HG03280 (cell line): ENCODE data around the gene GRK5.
"Not testable (repeated sequence)": the region's sequence is repeated elsewhere in the genome, so short reads cannot be mapped to it uniquely, and the experiment has no call there.

Source experiments
- ATAC-seq: cut with Tn5 transposase; IDR thresholded peaks from one replicate; pipeline ENCODE4 v1.9.1; 2021; ENCODE audit warnings: mild to moderate bottlenecking, moderate library complexity; ENCODE audit not compliant: unreplicated experiment

The GRK5 gene

DNA sequence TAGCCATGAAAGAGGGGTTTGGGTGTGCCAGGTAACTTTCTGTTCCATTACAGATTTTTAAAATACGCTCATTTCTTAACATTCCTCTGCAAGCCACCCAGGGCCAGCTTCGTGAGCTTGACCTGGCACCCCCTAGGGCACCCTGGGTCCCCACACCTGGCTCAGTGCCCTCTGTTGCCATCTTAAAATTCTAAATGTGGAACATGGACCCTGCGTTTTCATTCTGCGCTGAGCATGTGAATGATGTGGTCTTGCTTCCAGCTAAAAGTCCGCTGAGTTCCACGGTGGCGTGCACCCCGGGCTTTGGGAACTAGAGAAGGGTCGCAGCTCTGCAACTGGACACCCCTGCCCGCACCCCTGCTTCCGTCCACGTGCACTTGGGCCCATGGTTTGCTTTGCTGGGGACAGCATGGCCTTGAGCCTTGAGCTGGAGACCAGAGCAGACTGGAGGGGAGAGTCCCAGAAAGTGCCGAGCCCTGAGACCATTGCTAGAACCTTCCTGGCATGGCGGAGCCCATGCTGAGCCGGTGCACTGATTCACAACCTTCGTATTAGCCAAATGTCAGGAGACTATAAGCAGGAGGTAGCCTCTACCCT, 244.0 kb downstream of the GRK5 start:
- no peak for ATAC-seq

DNA sequence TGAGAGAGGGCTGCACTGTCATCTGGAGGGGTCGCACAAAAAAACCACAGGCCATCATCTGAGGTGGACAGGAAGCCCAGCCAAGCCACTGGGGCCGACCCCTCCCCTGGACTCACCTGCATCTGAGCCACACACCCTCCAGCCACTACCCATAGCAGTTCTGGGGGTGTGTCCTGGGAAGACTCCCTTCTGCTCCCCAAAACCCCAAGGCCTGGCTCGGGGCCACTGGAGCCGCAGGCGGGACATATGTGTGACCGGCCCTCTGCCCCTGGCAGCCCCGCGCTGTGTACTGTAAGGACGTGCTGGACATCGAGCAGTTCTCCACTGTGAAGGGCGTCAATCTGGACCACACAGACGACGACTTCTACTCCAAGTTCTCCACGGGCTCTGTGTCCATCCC, 245.0 kb downstream of the GRK5 start:
- no peak for ATAC-seq

DNA sequence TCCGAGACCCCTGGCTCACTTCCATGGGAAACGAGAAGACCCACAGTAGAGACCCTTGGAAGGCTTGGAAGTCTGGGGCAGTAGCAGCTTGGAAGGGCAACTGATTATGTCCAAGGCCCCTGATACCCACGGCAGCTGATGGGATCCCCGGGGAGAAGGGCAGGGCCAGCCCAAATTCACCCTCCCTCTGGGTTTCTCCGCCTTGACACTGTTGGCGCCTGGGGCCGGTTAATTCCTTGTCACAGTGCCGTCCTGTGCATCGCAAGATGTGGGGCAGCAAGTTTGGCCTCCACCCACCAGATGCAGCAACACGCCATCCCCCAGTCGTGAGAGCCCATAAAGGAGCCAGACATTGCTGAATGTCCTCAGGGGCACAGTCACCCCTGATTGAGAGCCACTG, 245.9 kb downstream of the GRK5 start:
- no peak for ATAC-seq

GRCh38 chr10:119454316-119454715, 246.9 kb downstream of the GRK5 start:
- ATAC-seq: no peak

DNA sequence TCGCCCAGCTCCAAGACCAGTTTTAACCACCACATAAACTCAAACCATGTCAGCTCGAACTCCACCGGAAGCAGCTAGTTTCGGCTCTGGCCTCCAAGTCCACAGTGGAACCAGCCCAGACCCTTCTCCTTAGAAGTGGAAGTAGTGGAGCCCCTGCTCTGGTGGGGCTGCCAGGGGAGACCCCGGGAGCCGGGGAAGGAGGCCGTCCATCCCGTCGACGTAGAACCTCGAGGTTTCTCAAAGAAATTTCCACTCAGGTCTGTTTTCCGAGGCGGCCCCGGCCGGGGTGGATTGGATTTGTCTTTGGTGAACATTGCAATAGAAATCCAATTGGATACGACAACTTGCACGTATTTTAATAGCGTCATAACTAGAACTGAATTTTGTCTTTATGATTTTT, 247.6 kb downstream of the GRK5 start:
- ATAC-seq: no peak

- no peak for ATAC-seq
Observed at GRCh38 chr10:119455609-119456434, 248.5 kb downstream of the GRK5 start.

GRCh38 chr10:119456435-119456810, 249.1 kb downstream of the GRK5 start:
- ATAC-seq: no peak

DNA sequence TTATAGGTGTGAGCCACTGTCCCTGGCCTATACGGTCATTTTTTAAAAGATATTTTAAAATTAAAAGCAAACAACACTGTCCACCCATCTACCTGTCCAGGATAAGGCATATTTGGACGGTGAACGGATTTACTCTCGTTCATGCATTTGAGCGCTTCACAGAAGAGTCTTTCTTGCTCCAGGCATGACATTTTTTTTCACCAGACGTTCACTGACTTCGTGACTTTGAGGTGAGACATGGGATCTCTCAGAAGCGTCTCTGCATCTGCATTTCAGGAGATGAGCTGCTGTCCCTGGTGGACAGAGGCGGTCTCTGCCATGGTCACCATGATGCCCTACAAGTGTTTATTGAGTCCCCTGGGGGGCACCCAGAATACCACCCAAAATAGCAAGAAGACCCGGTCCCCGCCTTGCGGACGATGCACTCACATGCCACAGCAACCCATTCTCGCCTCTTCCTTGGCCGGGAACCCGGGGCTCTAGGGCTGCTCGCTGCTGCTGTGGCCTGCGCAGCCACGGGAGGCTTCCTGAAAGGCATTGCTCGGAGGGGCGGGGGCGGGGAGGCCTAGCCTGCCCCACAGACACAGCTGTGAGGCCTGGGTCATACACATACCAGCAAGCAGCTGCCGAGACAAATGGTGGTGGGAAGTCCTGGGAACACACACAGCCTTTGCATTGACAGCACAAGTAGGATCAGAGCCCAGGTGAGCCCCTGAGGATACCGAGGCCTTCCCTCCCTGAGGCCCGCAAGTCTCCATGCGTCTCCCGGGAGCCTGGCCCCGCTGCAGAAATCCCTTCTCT, 250.8 kb downstream of the GRK5 start:
- no peak for ATAC-seq

DNA sequence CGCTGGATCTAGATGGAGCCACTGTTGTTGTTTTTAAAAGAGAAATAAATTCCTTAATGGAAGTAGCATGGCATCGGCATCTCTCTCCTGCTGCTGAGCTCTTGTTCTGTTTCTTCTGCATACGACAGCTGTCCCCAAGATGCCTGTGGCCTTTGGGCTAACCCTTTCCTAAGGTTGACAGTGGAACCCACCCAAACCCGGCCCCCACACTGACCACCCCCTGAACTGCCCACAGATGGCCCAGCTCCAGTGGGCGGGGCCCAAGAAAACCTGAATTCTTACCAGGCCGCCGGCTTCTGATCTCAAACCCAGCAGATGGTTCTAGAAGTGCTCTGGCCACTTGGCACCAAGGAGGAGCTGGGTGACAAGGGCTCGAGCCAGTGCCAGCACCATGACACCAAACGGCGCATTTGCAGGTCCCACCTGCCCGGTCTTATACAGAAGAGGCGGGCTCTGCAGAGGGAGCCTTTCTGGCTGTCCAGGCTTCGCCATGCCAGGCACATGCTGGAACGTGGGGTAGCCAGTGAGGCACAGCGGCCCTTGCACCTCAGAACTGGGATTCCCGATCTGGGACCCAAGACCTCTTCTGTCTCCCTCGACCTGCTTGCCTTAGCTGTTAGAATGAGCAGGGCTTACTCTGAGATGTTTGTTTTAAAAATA, 252.4 kb downstream of the GRK5 start:
- ATAC-seq: no peak

GRCh38 chr10:119460369-119461195, 253.2 kb downstream of the GRK5 start:
- no peak for ATAC-seq

- ATAC-seq: no peak
Observed at GRCh38 chr10:119461380-119461779, 254.0 kb downstream of the GRK5 start.

GRCh38 chr10:119461923-119462322, 254.6 kb downstream of the GRK5 start:
- ATAC-seq: peak; percentile 54

GRCh38 chr10:119462773-119463172, 255.4 kb downstream of the GRK5 start:
- no peak for ATAC-seq

DNA sequence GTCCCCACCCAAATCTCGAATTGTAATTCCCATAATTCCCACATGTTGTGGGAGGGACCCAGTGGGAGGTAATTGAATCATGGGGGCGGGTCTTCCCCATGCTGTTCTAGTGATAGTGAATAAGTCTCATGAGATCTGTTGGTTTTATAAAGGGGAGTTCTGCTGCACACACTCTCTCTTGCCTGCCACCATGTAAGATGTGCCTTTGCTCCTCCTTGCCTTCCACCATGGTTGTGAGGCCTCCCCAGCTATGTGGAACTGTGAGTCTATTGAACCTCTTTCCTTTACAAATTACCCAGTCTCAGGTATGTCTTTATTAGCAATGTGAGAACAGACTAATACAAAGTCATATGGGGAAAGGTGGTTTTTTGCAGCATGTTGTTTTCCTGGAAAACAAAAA, 255.8 kb downstream of the GRK5 start:
- not testable (repeated sequence) for ATAC-seq

DNA sequence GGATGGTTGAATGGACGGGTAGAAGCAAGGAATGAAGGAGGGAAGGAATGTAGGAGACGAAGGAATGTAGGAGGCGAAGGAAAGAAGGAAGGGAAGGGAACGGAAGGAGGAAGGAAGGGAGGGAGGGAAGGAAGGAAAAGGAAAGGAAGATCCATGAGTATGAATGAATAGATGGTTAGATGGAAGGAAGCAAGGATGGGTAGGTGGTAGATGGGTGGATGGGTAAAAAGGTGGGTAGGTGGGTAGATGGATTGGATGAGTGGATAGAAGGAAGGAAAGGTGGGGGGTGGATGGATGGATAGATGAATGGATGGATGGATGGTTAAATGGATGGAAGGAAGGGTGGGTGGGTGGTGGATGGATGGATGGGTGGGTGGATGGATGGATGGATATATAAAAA, 257.7 kb downstream of the GRK5 start:
- ATAC-seq: no peak

DNA sequence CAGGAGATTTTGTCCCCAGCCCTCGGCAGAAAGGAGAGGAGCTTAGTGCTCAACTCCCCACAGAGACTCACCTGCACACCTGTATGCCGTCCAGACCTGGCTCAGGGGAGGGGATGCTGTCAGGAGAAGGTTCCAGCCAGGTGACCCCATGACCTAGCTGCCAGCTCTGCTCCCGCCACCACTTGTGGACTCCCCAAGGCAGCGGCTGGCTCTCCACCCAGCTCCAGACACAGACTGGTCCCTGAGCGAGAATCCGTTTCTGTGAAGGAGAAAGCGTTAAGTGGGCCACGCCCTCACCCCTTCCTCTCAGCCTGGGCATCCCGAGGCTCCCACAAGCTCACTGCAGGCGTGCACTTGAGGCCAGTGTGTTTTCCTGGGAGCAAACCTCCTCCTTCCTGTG, 258.7 kb downstream of the GRK5 start:
- ATAC-seq: no peak

DNA sequence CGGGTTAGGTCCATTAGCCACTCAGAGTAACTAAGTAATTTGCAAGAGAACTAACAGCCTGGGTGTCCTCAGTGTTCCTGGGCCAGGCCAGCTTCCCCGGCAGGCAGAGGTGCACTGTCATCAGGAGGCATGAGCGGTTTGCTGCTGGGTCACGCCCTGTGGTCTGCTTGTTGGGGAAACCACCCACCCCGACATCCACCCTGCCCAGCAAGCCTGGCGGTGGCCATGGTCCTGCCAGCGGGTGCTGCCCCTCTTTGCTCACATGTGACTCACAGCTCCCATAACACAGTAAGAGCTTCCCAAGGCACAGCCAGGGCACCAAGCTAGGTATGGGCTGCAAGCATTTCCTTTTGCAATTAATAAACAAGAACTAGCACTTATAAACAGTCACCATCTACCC, 259.3 kb downstream of the GRK5 start:
- ATAC-seq: no peak

DNA sequence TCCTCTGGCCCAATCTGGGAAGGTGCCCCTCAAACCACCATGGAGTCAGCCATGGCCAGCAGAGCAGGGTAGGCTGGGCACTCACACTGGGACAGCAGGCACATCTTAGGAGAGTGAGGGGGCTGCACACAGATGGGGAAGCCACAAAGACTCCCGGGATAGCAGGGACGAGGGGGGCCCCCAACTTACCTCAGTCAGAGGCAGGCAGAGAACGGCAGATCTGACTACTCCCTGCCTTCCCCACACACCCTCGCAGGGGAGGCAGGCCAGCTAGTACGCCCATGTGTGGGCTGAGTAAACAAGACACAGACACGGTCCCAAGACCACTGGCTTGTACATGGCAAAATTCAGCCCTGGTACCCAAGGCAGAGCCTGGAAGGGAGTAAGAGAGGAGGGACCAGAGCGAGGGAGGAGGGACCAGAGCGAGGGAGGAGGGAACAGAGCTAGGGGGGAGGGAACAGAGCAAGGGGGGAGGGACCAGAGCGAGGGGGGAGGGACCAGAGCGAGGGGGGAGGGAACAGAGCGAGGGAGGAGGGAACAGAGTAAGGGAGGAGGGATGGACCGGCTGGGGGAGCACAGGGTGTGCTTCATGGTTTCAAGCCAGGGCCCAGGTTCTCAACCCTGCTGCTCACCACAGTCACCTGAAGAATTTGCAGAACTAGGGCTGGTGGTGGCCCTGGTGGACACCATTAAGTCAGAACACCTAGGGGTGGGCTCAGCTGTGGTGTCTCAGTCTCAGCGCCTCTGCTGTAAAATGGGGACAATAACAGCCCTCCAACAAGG, 261.4 kb downstream of the GRK5 start:
- ATAC-seq: no peak

- no peak for ATAC-seq
Observed at GRCh38 chr10:119469325-119469707, 261.9 kb downstream of the GRK5 start.

DNA sequence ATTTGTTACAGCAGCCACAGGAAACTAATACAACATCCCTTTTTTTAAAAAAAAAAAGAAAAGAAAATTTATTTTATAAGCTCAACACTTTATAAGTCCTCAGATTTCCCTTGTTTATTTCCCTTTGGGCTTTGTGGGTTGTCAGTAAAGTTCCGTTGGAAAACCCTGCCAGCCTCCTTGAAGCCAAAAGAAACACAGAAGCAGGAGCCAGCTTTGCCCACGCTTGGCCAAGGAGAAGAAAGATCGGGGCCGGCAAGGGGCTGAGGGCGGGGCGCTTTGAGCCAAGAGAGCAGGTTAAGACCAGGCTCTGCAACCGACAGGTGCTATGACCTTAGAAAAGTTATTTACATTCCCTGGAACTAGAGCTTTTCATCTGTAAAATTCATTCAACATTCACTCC, 262.5 kb downstream of the GRK5 start:
- ATAC-seq: no peak
